Measurements from ENCODE around the gene SNX17. TPM values are rescaled to one million over a fixed set of nuclear protein-coding genes. Genes with fewer than 3 reads are reported as not detected.

The SNX17 gene
- total RNA-seq, 6 experiments from 2014 or later, result 50.1 to 58.9 (median 54.1) TPM

DNA sequence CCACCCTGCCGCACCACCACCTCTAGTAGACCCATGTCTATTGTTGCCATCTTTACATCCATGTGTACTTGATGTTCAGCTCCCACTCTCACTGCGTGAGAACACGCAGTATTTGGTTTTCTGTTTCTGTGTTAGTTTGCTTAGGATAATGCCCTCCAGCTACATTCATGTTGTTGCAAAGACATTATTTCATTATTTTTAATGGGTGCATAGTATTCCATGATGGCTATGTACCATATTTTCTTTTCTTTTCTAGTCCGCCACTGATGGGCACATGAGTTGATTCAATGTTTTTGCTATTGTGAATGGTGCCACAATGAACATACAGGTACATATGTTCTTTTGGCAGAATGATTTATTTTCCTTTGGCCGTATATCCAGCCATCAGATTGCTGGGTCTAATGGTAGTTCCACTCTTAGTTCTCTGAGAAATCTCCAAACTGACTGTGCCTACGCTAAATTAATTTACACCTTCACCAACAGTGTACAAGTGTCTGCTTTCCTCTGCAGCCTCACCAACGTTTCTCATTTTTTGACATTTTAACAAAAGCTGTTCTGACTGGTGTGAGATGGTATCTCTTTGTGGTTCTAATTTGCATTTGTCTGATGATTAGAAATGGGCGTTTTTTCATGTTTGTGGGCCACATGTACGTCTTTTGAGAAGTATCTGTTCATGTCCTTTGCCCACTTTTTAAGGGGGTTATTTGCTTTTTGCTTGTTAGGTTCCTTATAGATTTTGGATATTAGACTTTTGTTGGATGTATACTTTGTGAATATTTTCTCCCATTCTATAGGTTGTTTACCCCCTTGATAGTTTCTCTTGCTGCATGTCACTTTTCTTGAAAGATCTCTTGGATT, 20.6 kb downstream of the SNX17 start:
- intact Hi-C loops (cut with DNase I), result no loop called here
- Histone ChIP-seq H3K9me3 (no peaks in the 10 kb centered on the region), H3K4me3 (no peak overlapping the region), H3K27ac (no peak overlapping the region), H3K27me3 (no peaks in the 10 kb centered on the region), H3K36me3 (peaks cover 0 to 5% (median 0%) of the 10 kb centered on the region in 4 donors), H3K4me1 (no peaks in the 10 kb centered on the region)
- DNase-seq (no peak), ATAC-seq (no peak)
- WGBS (ENCODE audit: insufficient coverage, low coverage, low lambda C conversion rate, missing lambda C conversion rate), result 90% methylated on average over 9 of the region's 9 CpGs
- TF ChIP-seq POLR2A (IDR thresholded peaks at IDR 0.05), result no peak
- TF ChIP-seq, protein P1, sequence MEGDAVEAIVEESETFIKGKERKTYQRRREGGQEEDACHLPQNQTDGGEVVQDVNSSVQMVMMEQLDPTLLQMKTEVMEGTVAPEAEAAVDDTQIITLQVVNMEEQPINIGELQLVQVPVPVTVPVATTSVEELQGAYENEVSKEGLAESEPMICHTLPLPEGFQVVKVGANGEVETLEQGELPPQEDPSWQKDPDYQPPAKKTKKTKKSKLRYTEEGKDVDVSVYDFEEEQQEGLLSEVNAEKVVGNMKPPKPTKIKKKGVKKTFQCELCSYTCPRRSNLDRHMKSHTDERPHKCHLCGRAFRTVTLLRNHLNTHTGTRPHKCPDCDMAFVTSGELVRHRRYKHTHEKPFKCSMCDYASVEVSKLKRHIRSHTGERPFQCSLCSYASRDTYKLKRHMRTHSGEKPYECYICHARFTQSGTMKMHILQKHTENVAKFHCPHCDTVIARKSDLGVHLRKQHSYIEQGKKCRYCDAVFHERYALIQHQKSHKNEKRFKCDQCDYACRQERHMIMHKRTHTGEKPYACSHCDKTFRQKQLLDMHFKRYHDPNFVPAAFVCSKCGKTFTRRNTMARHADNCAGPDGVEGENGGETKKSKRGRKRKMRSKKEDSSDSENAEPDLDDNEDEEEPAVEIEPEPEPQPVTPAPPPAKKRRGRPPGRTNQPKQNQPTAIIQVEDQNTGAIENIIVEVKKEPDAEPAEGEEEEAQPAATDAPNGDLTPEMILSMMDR (IDR thresholded peaks at IDR 0.05), result no peak

DNA sequence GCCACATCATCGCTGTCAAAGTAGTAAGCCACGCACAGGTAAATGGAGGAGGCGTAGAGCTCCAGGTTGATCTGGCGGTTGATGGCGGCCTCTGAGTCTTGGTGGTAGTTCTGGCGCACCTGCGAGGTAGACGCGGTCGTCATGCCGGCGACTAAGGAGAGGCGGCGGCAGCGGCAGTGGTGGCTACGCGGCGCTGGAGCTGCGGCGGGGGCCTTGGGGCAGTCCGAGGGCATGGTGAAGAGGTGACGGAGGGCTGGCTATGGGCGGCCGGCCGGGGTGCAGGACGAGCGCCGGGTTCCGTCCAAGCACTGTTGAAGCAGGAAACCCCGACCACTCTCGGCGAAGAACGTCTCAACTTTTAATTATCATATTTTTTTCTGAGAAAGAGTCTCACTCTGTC, 22.8 kb downstream of the SNX17 start:
- DNase-seq (no peak), ATAC-seq (no peak)
- 95% methylated on average over 8 of the region's 33 CpGs for WGBS (ENCODE audit: insufficient coverage, low coverage, low lambda C conversion rate, missing lambda C conversion rate)

DNA sequence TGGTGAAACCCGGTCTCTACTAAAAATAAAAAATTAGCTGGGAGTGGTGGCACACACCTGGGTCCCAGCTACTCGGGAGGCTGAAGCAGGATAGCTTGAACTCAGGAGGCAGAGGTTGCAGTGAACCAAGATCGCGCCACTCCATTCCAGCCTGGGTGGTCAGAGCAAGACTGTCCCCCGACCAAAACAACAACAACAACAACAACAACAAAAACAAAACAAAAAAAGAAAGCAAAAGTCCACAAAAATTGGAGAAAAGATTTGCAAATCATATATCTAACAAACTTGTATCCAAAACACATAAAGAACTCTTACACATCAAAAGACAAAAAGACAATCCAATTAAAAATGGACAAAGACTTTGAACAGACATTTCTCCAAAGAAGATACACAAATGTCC, 28.5 kb downstream of the SNX17 start:
- Histone ChIP-seq H3K27me3 (no peaks in the 10 kb centered on the region), H3K4me3 (no peak overlapping the region), H3K27ac (no peak overlapping the region), H3K4me1 (no peaks in the 10 kb centered on the region), H3K9me3 (no peaks in the 10 kb centered on the region), H3K36me3 (no peaks in the 10 kb centered on the region)
- intact Hi-C loops (cut with DNase I), result no loop called here
- 86% methylated on average over 5 of the region's 5 CpGs for WGBS (ENCODE audit: insufficient coverage, low coverage, low lambda C conversion rate, missing lambda C conversion rate)
- no peak for ATAC-seq
- TF ChIP-seq, protein P1 (IDR thresholded peaks at IDR 0.05), result no peak
- no peak for TF ChIP-seq POLR2A (IDR thresholded peaks at IDR 0.05)
- DNase-seq, result no peak

More for the DNA sequence above, 22.8 kb downstream of the SNX17 start:
- no peak overlapping the region for H3K27ac ChIP-seq
- H3K27me3 ChIP-seq, result no peaks in the 10 kb centered on the region
- peaks cover 0 to 5% (median 0%) of the 10 kb centered on the region in 4 donors for H3K36me3 ChIP-seq
- H3K9me3 ChIP-seq, result no peaks in the 10 kb centered on the region
- H3K4me3 ChIP-seq, result no peak overlapping the region
- no peaks in the 10 kb centered on the region for H3K4me1 ChIP-seq
- intact Hi-C loops (cut with DNase I), result no loop called here
- no peak for TF ChIP-seq POLR2A (IDR thresholded peaks at IDR 0.05)
- TF ChIP-seq, protein P1 (IDR thresholded peaks at IDR 0.05), result no peak

DNA sequence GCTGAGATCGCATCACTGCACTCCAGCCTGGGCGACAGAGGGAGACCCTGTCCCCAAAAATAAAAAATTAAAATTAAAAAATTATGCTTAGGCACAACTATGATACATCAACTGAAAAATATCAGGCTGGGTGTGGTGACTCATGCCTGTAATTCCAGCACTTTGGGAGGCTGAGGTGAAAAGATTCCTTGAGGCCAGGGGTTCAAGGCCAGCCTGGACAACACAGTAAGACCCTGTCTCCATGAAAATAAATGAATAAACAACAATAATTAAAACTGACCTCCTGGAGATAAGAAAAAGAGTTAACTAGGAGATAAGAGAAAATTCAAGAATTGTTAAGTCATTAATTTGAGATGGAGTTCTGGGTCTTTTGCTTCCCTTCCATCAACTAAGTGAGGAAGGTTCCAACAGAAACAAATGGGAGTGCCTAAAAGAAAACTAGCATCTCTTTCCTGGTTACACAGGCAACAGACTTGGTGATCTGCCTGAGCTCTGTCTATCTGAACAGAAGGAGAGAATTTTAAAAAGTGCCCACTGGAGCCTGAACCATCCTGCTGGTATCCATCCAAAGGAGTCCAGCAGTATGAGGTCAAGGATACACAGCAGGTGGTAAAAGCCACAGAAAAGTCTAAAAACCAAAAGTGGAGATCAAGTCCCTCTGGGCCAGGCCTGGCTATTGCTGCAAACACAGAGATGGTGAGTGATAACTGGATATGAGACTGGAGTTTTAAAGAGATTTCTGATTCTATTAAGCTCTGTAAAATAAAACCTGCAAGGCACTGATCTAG, 30.1 kb downstream of the SNX17 start:
- Histone ChIP-seq H3K4me1 (no peaks in the 10 kb centered on the region), H3K27me3 (no peaks in the 10 kb centered on the region), H3K9me3 (no peaks in the 10 kb centered on the region), H3K4me3 (no peak overlapping the region), H3K36me3 (no peaks in the 10 kb centered on the region), H3K27ac (no peak overlapping the region)
- no peak for DNase-seq
- no peak for ATAC-seq
- intact Hi-C loops (cut with DNase I), result no loop called here
- TF ChIP-seq, protein P1 (IDR thresholded peaks at IDR 0.05), result no peak
- no peak for TF ChIP-seq POLR2A (IDR thresholded peaks at IDR 0.05)
- WGBS (ENCODE audit: insufficient coverage, low coverage, low lambda C conversion rate, missing lambda C conversion rate), result 94% methylated on average over 2 of the region's 2 CpGs
